GM15510 (cell line): Measurements from ENCODE around the gene TP53AIP1.

ENCODE experiments used
- POLR2A ChIP-seq: IDR thresholded peaks from 3 replicates; pipeline ENCODE4 v1.6.1; 2011; ENCODE audit warnings: borderline replicate concordance; ENCODE audit not compliant: insufficient read length; ENCODE audit errors: extremely low read depth

Gene TP53AIP1

DNA sequence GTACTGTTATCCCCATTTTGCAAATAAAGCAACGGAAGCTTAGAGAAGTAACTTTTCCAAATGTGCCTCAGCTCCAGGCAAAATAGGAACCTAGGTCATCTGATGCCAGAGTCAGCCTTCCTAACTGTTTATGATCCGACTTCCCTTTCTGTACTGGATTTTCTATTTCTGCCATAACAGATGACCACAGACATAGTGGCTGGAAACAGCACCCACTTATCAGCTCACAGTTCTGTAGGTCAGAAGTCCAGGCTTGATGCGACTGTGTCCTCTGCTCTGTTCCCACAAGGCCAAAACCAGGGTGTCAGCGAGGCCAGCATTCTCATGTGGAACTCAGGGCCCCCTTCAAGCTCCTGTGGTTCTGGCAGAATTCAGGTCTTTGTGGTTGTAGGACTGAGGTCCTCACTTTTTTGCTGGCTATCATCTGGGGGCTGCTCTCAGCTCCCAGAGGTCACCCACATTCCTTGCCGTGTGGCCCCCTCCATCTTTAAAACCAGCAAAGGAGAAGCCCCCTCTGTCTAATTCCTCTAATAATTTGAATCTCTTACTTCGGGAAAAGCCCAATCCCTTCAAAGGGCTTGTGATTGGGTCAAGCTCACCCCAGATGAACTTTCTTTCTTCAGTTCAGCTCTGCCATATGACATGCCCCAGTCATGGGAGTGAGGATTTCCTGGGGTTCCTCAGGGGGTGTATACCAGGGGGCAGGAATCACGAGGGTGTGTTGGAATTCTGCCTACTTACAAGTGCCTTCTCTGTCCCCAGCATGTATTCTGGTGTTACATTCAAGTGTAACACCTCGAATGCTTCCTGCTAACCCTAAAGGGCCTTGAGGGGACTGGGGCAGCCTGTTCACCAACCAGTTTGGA, 36.3 kb downstream of the TP53AIP1 start:
- no peak for TF ChIP-seq POLR2A

DNA sequence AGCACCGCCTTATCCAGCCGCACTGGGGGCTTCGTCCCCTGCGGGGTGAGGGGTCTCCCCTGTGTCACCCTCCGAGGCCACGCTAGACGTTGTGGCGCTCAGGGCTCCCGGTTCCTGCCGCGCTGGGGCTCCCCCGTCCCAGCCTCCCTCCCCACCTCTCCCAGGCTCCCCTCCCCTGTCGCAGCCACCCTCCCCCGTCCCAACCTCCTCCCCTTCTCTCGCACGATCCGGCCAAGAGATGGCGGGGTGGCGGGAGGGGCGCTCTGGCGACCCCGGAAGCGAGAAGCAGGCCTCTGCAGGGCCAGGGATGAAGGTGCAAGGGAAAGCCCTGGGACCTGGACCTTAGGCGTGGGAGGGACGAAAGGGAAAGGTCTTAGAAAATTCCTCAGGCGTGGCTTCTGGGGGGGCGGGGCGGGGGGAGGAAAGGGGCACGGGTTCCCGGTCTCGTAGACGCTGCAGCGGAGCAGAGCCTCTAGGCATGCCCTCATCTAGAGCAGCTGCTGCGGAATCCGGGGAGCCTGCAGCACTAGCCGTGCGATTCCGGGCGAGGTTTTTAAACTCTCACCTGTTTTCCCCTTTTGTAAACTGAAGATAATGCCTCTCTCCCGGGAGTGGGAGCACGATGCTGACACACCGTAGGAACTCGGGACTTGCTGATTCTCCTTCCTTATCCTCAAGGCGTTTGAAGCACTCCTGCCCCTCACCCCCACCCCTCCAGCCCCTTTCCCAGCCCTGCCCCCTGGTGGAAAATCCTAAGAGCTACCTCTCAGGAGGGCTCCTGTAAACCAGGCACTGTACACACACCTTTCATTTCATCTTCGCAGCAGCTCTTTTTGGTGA, 37.1 kb downstream of the TP53AIP1 start:
- no peak for TF ChIP-seq POLR2A

DNA sequence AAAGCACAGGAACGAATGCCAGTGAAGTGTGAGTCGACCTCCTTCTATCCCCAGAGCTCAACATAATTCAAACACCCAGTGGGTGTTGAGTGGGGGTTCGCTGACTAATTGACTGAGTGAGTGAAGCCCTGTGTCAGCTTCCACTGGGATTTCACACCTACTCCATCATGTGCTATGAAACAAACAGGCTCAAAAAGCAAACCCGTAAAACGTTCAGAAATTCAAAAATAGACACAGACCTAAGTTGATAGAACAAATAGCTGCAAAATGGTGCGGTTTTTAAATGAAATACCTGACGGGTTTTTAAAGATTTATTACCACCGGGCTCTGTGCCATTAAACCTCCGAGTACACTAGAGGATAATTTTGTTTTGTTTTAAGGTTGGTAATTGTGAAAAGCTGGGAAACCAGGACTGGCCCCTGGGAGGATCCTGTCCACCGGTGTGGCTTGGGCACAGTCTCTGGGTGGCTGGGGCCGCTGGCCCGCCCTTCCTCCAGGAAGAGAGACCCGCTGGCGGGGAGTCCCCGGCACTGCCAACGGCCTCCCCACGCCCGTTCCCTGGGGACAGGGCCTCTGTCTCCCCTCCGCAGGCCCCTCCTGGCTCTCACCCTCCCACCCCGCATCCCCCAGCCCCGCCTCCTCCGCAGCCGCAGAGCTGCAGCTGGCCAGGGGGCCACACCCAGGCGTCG, 37.9 kb downstream of the TP53AIP1 start:
- no peak for TF ChIP-seq POLR2A

DNA sequence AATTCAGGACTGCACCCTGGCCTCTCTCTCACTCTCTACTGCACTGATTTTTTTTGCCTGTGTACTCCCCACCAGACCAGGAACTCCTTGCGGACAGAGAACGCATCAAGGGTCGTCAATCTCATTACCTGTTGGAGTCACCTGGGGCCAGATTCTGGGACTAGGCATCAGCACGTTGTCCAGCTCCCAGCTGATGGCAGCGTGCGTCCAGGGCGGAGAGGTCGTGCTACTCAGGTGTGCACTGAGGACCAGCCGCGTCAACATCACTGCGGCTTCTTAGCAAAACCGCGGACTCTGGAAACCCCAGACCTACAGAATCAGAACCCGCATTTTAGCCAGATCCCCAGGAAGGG, 38.4 kb downstream of the TP53AIP1 start:
- TF ChIP-seq POLR2A: no peak

DNA sequence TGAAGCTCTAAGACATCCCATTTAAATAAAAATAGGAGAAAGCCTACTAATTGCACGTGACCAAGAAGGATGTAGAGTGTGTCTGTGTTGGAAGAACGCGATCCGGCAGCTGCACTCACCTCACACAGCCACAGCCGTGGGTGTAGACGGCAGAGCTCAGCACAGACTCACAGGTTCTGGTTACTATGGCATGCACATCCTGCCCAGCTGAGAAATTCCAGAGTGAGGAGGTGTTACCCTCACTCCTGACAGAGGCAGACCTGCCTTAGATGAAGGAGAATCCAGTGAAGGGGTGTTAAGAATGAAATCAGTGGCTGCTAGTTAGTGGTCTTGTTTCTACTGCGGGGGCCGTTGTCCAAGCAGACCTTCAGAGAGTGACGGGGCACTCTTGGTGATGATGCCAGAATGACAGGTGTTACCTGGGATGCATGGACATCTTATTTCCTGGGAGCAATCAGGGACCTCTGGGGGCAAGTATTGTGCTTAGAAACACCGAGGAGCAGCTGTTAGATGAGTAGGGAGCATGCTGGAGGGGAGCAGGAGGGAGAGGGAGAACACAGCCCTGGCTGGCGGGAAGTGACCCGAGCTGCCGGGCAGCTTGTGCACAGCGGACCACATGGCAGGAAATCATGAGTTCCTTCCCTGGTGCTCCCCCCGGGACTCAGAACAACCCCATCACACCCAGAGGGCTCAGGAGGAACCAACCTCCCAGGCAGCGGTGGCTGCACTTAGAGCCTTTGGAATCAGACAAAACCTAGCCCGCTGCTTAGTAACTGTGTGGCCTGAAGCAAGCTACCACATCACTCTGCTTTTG, 39.2 kb downstream of the TP53AIP1 start:
- no peak for TF ChIP-seq POLR2A

DNA sequence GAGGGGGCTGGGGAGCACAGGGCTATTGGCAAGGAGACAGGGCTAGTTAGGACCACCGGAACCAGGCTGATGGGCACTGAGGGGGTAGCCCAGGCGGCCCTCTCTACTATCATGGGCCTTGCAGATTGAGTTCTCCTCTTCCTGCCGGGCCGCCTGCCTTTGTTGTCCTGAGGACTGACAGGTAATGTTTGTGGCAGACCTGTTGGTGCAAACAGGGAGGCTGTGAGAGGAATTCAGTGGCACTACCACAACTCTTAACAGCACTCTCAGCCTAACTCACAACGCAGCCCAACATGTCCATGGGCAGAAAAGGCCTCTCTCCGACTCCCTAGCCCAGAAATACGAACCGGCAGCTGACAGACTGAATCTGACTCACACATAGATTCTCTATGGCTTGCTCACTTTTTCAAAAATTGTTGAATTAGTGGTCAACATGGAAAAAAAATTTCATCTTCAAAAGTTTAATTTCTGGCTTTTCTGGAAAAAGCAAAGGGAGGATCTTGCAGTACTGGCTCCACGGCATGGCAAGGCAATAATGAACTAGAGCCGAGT, 40.1 kb downstream of the TP53AIP1 start:
- TF ChIP-seq POLR2A: no peak

DNA sequence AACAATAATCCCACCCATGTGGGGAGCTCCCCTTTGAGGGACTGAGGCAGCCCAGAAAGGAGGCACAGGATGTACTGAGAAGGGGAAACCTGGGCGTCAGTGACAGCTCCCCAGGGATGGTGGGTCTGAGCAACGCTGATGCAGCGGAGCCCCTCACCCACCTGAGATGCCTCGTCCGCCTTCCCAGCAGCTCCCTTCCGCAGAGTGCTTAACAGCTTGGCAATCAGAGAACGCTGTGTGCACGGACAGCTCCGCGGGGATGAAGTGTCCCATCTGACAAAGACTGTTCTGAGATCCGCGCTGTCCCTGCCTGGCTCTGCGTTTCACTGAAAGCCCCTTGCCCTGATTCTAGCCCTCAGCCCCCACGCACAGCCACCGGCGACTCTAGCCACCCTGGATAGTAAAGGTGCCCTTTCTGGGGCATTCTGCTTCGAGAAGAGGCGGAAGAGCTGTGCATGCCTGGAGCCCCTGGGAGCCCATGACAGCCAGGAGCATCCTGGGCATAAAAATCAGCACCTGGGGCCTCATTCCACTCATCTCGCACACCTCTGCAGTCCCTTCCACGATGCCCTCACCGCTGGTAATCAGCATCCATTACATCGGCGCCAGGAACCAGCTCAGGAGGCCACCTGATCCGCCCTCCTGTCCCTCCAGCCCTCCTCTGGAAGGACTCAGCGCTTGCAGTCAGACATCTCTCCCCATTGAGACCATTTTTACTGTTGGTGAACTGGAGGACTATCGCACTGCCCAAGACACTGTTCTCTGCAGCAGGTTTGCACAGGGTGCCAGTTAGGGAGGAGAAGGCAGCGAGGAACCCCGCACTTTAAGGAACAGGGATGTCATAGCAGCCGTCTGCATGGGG, 40.8 kb downstream of the TP53AIP1 start:
- no peak for TF ChIP-seq POLR2A

DNA sequence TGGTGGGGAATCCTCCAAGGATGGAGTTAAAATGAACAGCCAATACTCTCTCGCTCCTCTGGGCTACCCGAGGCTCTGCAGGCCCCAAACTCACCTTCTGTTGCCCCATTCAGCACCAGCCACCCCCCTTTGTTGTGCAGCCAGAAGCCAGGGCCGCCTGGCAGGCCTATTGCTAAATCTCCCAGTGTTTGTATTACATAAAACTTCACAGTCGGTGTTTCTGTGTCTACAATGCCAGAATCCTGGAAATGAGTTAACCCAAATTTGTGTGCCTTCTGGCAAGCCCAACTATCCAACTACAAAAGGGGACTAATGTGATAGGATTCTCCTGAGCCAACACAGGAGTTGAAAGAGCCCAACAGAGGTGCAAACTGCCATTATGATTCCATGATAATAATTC, 42.2 kb downstream of the TP53AIP1 start:
- TF ChIP-seq POLR2A: no peak

DNA sequence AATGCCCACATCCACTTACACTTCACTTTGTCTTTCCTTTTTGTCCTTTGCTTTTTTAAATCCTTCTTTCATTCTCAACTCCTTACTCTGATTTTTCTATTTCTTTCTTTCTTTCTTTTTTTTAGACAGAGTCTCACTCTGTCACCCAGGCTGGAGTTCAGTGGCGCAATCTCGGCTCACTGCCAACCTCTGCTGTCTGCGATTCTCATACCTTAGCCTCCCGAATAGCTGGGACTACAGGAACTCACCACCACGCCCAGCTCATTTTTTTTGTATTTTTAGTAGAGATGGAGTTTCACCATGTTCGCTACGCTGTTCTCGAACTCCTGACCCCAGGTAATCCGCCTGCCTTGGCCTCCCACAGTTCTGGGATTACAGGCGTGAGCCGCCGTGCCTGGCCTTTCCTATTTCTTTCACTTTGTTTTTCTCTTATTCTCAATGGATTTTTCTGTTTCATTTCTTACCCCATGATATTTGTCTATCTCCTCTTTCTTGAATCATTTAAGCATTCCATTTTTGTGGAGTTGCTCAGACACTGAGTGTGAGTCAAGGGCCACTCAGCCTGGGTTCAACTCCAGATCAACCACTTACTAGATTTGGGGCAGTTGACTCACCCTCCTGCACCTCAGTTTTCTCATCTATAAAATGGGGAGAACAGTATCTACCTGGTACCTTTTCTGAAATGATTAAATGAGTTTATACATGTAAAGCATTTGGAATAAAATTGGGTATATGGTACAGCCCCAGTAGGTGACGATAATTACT, 43.9 kb downstream of the TP53AIP1 start:
- TF ChIP-seq POLR2A: no peak

DNA sequence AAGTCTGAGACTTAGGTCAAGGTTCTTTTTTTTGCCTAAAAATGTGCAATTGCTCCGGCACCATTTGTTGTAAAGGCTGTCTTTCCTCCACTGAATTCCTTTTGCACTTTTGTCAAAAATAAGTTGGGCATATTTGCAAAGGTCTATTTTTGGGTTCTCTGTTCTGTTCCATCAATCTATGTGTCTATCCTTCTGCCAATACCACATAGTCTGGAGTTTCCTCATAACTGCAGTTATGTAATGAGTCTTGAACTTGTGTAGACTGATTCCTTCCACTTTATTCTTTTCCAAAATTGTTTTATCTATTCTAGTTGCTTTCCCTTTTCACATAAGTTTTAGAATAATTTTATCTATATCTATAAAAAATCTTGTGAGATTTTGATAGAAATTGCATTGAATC, 44.8 kb downstream of the TP53AIP1 start:
- no peak for TF ChIP-seq POLR2A

DNA sequence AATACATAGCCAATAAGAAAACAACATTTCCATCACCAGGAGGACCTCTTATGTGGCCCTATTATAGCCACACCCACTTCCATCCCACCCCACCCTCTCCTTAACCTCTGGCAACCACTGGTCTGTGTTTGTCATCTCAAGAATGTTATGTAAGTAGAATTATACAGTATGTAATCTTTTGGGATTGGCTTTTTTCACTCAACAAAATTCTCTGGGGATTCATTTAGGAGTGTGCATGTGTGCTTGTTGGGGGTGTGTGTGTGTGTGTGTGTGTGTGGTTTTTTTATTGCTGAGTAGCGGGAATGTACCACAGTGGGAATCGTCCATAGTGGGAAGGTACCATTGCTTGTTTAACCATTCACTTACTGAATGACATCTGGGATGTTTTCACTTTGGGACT, 46.3 kb downstream of the TP53AIP1 start:
- TF ChIP-seq POLR2A: no peak

DNA sequence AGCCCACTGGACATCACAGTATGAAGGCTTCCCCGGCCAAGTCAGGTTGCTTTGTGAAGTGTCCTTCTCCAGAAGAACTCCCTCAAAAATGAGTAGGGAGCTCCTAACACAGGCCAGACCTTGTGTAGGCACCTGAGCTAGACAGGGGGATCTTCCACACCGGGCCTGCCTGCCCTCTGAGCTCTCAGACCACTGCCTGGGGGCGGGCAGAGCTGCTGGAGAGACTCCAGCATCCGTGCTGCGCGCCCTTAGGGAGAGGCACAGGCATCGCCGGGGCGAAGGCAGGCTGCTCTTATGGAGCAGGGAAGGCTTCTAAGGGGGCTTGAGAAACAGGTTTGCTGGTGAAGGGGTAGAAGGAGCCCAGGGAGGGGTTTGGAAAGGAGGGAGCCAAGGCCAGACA, 47.1 kb downstream of the TP53AIP1 start:
- TF ChIP-seq POLR2A: no peak

DNA sequence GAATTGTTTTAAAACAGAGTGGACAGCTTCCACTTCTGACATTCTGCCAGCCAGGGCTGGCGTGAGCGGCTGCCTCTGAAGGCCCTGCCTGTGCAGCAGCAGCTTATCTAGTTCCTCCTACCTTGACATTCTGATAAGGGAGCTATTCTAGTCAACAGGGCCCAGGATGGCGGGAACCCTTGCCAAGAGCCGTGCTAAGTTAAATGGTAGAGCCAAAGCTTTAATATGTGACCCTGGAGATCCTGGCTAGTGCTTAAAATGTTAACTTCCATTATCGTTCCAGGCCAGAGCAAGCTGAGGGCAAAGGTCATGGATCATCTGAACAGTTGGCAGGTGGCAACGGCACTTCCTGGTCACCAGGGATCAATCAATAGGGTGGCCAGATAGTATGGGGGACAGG, 48.0 kb downstream of the TP53AIP1 start:
- no peak for TF ChIP-seq POLR2A

DNA sequence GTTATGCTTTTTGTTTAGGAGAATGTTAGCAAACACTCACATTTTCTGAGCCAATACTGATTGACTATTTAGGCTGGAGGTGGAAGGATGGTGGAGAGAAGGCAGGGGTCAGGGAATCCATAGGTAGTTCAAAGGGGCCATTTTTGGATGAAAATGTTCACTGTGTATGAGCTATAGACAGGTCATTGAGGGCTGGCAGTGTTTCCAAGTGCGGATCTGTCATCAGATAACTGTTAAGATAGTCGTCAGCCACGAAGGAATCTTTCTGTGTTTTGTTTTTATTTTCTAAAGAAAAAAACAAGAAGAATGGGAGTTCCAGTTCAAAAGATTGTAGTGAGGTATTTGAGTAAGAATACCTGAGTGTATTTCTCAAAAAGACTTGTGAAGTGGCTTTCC, 48.4 kb downstream of the TP53AIP1 start:
- TF ChIP-seq POLR2A: no peak
